Transverse colon (tissue), 4 donors: ENCODE results near the gene DELE1.

Experiments
- EP300 ChIP-seq: sonication (generic); formaldehyde crosslinking; IDR thresholded peaks from one replicate; pipeline ENCODE4 v1.6.1; 2017; ENCODE audit warnings: antibody characterized with exemption, low read depth
- POLR2A ChIP-seq: fragments of 450-650 bp; IDR thresholded peaks from one replicate; pipeline ENCODE4 v1.6.1; 2016; ENCODE audit warnings: antibody characterized with exemption, mild to moderate bottlenecking, moderate library complexity
- POLR2AphosphoS5 ChIP-seq, 3 donors: sonication (generic); formaldehyde crosslinking; IDR thresholded peaks; one replicate each; pipeline ENCODE4 v1.6.1; 2016; ENCODE audit warnings: antibody characterized with exemption in 3 of 3
- TF ChIP-seq, protein P1 (sequence below), 5 experiments: fragments of 200-600 bp in 3 of 5; fragments of 450-650 bp in 2 of 5; sonication (generic) in 3 of 5; IDR thresholded peaks; 1 replicate in 2 of 5; 2 replicates in 3 of 5; pipeline ENCODE4 v1.5.1; 2016 to 2017; ENCODE audit warnings: antibody characterized with exemption in 5 of 5, inconsistent platforms in 3 of 5, mild to moderate bottlenecking in 2 of 5, moderate library complexity in 1 of 5

- TF ChIP-seq, protein P1, sequence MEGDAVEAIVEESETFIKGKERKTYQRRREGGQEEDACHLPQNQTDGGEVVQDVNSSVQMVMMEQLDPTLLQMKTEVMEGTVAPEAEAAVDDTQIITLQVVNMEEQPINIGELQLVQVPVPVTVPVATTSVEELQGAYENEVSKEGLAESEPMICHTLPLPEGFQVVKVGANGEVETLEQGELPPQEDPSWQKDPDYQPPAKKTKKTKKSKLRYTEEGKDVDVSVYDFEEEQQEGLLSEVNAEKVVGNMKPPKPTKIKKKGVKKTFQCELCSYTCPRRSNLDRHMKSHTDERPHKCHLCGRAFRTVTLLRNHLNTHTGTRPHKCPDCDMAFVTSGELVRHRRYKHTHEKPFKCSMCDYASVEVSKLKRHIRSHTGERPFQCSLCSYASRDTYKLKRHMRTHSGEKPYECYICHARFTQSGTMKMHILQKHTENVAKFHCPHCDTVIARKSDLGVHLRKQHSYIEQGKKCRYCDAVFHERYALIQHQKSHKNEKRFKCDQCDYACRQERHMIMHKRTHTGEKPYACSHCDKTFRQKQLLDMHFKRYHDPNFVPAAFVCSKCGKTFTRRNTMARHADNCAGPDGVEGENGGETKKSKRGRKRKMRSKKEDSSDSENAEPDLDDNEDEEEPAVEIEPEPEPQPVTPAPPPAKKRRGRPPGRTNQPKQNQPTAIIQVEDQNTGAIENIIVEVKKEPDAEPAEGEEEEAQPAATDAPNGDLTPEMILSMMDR (IDR thresholded peaks at IDR 0.05) = no peak
- TF ChIP-seq POLR2AphosphoS5 (IDR thresholded peaks at IDR 0.05) (no peak), POLR2A (no peak), EP300 (no peak)
Measured at GRCh38 chr5:141903261-141903660, 20.4 kb upstream of the DELE1 start.
